Liver (tissue), 3 donors: ENCODE measurements around the gene MAN2B2.

Experiments
- FOXA2 ChIP-seq: IDR thresholded peaks from 2 replicates; pipeline ENCODE4 v1.6.1; 2016; ENCODE audit warnings: antibody characterized with exemption
- GABPA ChIP-seq, 2 donors: IDR thresholded peaks in 1 of 2; conservative IDR thresholded peaks in 1 of 2; 2 replicates each; pipeline ENCODE4 v1.6.1; 2016; ENCODE audit warnings: antibody characterized with exemption in 2 of 2, mild to moderate bottlenecking in 1 of 2, moderate library complexity in 1 of 2
- HNF4A ChIP-seq, 2 donors: conservative IDR thresholded peaks; 2 replicates each; pipeline ENCODE4 v1.6.1; 2016; ENCODE audit warnings: antibody characterized with exemption in 2 of 2, mild to moderate bottlenecking in 2 of 2
- JUND ChIP-seq, 2 donors: IDR thresholded peaks; 2 replicates each; pipeline ENCODE4 v1.6.1; 2016; ENCODE audit warnings: antibody characterized with exemption in 2 of 2
- NR2F2 ChIP-seq: IDR thresholded peaks from 2 replicates; pipeline ENCODE4 v1.6.1; 2016; ENCODE audit warnings: antibody characterized with exemption
- RAD21 ChIP-seq, 2 donors: IDR thresholded peaks; 2 replicates each; pipeline ENCODE4 v1.6.1; 2016; ENCODE audit warnings: antibody characterized with exemption in 2 of 2, mild to moderate bottlenecking in 2 of 2
- RXRA ChIP-seq, 2 donors: IDR thresholded peaks; 2 replicates each; pipeline ENCODE4 v1.6.1; 2017 to 2018; ENCODE audit warnings: antibody characterized with exemption in 2 of 2, mild to moderate bottlenecking in 1 of 2
- TAF1 ChIP-seq: conservative IDR thresholded peaks from 2 replicates; pipeline ENCODE4 v1.6.1; 2016; ENCODE audit warnings: antibody characterized with exemption, mild to moderate bottlenecking
- YY1 ChIP-seq: IDR thresholded peaks from 2 replicates; pipeline ENCODE4 v1.6.1; 2016; ENCODE audit warnings: antibody characterized with exemption, mild to moderate bottlenecking
- TF ChIP-seq, protein P1 (sequence below): fragments of 150-350 bp; IDR thresholded peaks from 2 replicates; pipeline ENCODE4 v1.5.1; 2017; ENCODE audit warnings: improper control_type of control experiment, low read depth, low read length; ENCODE audit not compliant: missing input control
- TF ChIP-seq, protein P2 (sequence below): IDR thresholded peaks from 2 replicates; pipeline ENCODE4 v1.6.1; 2016; ENCODE audit warnings: antibody characterized with exemption, mild to moderate bottlenecking
- TF ChIP-seq, protein P3 (sequence below): IDR thresholded peaks from 2 replicates; pipeline ENCODE4 v1.6.1; 2016; ENCODE audit warnings: antibody characterized with exemption
- TF ChIP-seq, protein P4 (sequence below): IDR thresholded peaks from 2 replicates; pipeline ENCODE4 v1.6.1; 2016; ENCODE audit warnings: antibody characterized with exemption
- donor health status: healthy.
- donor health status: healthy.

DNA sequence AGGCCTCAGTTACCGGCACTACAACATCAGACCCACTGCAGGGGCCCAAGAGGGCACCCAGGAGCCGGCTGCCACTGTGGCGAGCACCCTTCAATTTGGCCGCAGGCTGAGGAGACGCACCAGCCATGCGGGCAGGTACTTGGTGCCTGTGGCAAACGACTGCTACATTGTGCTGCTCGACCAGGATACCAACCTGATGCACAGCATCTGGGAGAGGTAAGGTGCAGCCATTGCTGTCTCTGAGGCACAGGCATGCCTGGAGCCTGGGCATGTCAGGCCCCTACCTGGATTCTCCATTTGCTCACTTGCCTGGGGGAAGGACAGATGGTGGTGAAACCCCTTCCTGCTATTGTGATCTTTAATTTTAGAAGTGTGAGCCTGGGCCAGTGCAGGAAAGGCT lies 30.1 kb downstream of the MAN2B2 start:
- TF ChIP-seq, protein P1, sequence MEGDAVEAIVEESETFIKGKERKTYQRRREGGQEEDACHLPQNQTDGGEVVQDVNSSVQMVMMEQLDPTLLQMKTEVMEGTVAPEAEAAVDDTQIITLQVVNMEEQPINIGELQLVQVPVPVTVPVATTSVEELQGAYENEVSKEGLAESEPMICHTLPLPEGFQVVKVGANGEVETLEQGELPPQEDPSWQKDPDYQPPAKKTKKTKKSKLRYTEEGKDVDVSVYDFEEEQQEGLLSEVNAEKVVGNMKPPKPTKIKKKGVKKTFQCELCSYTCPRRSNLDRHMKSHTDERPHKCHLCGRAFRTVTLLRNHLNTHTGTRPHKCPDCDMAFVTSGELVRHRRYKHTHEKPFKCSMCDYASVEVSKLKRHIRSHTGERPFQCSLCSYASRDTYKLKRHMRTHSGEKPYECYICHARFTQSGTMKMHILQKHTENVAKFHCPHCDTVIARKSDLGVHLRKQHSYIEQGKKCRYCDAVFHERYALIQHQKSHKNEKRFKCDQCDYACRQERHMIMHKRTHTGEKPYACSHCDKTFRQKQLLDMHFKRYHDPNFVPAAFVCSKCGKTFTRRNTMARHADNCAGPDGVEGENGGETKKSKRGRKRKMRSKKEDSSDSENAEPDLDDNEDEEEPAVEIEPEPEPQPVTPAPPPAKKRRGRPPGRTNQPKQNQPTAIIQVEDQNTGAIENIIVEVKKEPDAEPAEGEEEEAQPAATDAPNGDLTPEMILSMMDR, result no peak
- TF ChIP-seq FOXA2 (no peak), YY1 (no peak), RAD21 (IDR thresholded peaks at IDR 0.05) (no peak), TAF1 (no peak), JUND (IDR thresholded peaks at IDR 0.05) (no peak), RXRA (IDR thresholded peaks at IDR 0.05) (no peak), HNF4A (conservative IDR thresholded peaks at IDR 0.05) (no peak), NR2F2 (no peak), GABPA (IDR thresholded peaks at IDR 0.05 in 1 of 2, conservative IDR thresholded peaks at IDR 0.05 in 1 of 2) (no peak)
- TF ChIP-seq, protein P2, sequence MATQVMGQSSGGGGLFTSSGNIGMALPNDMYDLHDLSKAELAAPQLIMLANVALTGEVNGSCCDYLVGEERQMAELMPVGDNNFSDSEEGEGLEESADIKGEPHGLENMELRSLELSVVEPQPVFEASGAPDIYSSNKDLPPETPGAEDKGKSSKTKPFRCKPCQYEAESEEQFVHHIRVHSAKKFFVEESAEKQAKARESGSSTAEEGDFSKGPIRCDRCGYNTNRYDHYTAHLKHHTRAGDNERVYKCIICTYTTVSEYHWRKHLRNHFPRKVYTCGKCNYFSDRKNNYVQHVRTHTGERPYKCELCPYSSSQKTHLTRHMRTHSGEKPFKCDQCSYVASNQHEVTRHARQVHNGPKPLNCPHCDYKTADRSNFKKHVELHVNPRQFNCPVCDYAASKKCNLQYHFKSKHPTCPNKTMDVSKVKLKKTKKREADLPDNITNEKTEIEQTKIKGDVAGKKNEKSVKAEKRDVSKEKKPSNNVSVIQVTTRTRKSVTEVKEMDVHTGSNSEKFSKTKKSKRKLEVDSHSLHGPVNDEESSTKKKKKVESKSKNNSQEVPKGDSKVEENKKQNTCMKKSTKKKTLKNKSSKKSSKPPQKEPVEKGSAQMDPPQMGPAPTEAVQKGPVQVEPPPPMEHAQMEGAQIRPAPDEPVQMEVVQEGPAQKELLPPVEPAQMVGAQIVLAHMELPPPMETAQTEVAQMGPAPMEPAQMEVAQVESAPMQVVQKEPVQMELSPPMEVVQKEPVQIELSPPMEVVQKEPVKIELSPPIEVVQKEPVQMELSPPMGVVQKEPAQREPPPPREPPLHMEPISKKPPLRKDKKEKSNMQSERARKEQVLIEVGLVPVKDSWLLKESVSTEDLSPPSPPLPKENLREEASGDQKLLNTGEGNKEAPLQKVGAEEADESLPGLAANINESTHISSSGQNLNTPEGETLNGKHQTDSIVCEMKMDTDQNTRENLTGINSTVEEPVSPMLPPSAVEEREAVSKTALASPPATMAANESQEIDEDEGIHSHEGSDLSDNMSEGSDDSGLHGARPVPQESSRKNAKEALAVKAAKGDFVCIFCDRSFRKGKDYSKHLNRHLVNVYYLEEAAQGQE, result no peak
- TF ChIP-seq, protein P3, sequence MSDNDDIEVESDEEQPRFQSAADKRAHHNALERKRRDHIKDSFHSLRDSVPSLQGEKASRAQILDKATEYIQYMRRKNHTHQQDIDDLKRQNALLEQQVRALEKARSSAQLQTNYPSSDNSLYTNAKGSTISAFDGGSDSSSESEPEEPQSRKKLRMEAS, result no peak
- TF ChIP-seq, protein P4, sequence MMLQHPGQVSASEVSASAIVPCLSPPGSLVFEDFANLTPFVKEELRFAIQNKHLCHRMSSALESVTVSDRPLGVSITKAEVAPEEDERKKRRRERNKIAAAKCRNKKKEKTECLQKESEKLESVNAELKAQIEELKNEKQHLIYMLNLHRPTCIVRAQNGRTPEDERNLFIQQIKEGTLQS, result no peak
